Measurements from ENCODE around the gene CREB3L1.
"Not testable (repeated sequence)": the region's sequence is repeated elsewhere in the genome, so short reads cannot be mapped to it uniquely, and the experiment has no call there.

Gene CREB3L1

GRCh38 chr11:46254133-46254491, 23.4 kb upstream of the CREB3L1 start:
- TF ChIP-seq EZH2phosphoT487 (IDR thresholded peaks at IDR 0.05; ENCODE audit: borderline replicate concordance), result no peak
- TF ChIP-seq, protein P1, sequence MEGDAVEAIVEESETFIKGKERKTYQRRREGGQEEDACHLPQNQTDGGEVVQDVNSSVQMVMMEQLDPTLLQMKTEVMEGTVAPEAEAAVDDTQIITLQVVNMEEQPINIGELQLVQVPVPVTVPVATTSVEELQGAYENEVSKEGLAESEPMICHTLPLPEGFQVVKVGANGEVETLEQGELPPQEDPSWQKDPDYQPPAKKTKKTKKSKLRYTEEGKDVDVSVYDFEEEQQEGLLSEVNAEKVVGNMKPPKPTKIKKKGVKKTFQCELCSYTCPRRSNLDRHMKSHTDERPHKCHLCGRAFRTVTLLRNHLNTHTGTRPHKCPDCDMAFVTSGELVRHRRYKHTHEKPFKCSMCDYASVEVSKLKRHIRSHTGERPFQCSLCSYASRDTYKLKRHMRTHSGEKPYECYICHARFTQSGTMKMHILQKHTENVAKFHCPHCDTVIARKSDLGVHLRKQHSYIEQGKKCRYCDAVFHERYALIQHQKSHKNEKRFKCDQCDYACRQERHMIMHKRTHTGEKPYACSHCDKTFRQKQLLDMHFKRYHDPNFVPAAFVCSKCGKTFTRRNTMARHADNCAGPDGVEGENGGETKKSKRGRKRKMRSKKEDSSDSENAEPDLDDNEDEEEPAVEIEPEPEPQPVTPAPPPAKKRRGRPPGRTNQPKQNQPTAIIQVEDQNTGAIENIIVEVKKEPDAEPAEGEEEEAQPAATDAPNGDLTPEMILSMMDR (conservative IDR thresholded peaks at IDR 0.05; ENCODE audit: low read length), result no peak
- no peaks in the 10 kb centered on the region for H3K79me2 ChIP-seq (ENCODE audit: insufficient read depth, low read length)
- no peak overlapping the region for H3K4me3 ChIP-seq (ENCODE audit: low read length, poor library complexity, severe bottlenecking)
- H3K27me3 ChIP-seq (ENCODE audit: insufficient read depth, low read length, poor library complexity, severe bottlenecking), result no peaks in the 10 kb centered on the region
- H3K9me2 ChIP-seq (replicated peaks; ENCODE audit: low read depth, low read length), result no peaks in the 10 kb centered on the region
- no peak overlapping the region for H3K9ac ChIP-seq (ENCODE audit: low read depth, low read length, poor library complexity, severe bottlenecking)
- H3K36me3 ChIP-seq (ENCODE audit: insufficient read depth, low read length), result no peaks in the 10 kb centered on the region
- H3K4me1 ChIP-seq (ENCODE audit: insufficient read depth, low read length, poor library complexity, severe bottlenecking), result no peaks in the 10 kb centered on the region
- no peak overlapping the region for H2AFZ ChIP-seq (ENCODE audit: low read length)
- no peaks in the 10 kb centered on the region for H4K20me1 ChIP-seq (ENCODE audit: insufficient read depth, low read length, poor library complexity, severe bottlenecking)
- no peak overlapping the region for H3K4me2 ChIP-seq (ENCODE audit: low read depth, low read length, poor library complexity, severe bottlenecking)
- no peaks in the 10 kb centered on the region for H3K9me3 ChIP-seq (ENCODE audit: insufficient read depth, low read depth, low read length)
- no peaks in the 10 kb centered on the region for H3F3A ChIP-seq (ENCODE audit: low read depth)

GRCh38 chr11:46256540-46257001, 20.9 kb upstream of the CREB3L1 start:
- no peaks in the 10 kb centered on the region for H3K9me2 ChIP-seq (replicated peaks; ENCODE audit: low read depth, low read length)
- H4K20me1 ChIP-seq (ENCODE audit: insufficient read depth, low read length, poor library complexity, severe bottlenecking), result no peaks in the 10 kb centered on the region
- no peaks in the 10 kb centered on the region for H3K27me3 ChIP-seq (ENCODE audit: insufficient read depth, low read length, poor library complexity, severe bottlenecking)
- no peaks in the 10 kb centered on the region for H3K79me2 ChIP-seq (ENCODE audit: insufficient read depth, low read length)
- H3F3A ChIP-seq (ENCODE audit: low read depth), result no peaks in the 10 kb centered on the region
- no peaks in the 10 kb centered on the region for H3K4me1 ChIP-seq (ENCODE audit: insufficient read depth, low read length, poor library complexity, severe bottlenecking)
- H3K4me2 ChIP-seq (ENCODE audit: low read depth, low read length, poor library complexity, severe bottlenecking), result no peak overlapping the region
- H3K9me3 ChIP-seq (ENCODE audit: insufficient read depth, low read depth, low read length), result no peaks in the 10 kb centered on the region
- TF ChIP-seq, protein P1 (conservative IDR thresholded peaks at IDR 0.05; ENCODE audit: low read length), result no peak
- no peak for TF ChIP-seq EZH2phosphoT487 (IDR thresholded peaks at IDR 0.05; ENCODE audit: borderline replicate concordance)
- no peak overlapping the region for H3K4me3 ChIP-seq (ENCODE audit: low read length, poor library complexity, severe bottlenecking)
- H3K36me3 ChIP-seq (ENCODE audit: insufficient read depth, low read length), result no peaks in the 10 kb centered on the region
- H2AFZ ChIP-seq (ENCODE audit: low read length), result peak overlapping the region; percentile 8; the same call in 1 of the 2 replicates
- no peak overlapping the region for H3K9ac ChIP-seq (ENCODE audit: low read depth, low read length, poor library complexity, severe bottlenecking)

- not testable (repeated sequence) for H3K27me3 ChIP-seq (ENCODE audit: insufficient read depth, low read length, poor library complexity, severe bottlenecking); H2AFZ ChIP-seq (ENCODE audit: low read length); H3K36me3 ChIP-seq (ENCODE audit: insufficient read depth, low read length); H3K4me2 ChIP-seq (ENCODE audit: low read depth, low read length, poor library complexity, severe bottlenecking); H3K4me1 ChIP-seq (ENCODE audit: insufficient read depth, low read length, poor library complexity, severe bottlenecking); H3K79me2 ChIP-seq (ENCODE audit: insufficient read depth, low read length); H4K20me1 ChIP-seq (ENCODE audit: insufficient read depth, low read length, poor library complexity, severe bottlenecking); H3K9me2 ChIP-seq (replicated peaks; ENCODE audit: low read depth, low read length); H3K9me3 ChIP-seq (ENCODE audit: insufficient read depth, low read depth, low read length); H3K4me3 ChIP-seq (ENCODE audit: low read length, poor library complexity, severe bottlenecking); H3F3A ChIP-seq (ENCODE audit: low read depth); H3K9ac ChIP-seq (ENCODE audit: low read depth, low read length, poor library complexity, severe bottlenecking)
Observed at GRCh38 chr11:46259347-46259746, 18.1 kb upstream of the CREB3L1 start.

DNA sequence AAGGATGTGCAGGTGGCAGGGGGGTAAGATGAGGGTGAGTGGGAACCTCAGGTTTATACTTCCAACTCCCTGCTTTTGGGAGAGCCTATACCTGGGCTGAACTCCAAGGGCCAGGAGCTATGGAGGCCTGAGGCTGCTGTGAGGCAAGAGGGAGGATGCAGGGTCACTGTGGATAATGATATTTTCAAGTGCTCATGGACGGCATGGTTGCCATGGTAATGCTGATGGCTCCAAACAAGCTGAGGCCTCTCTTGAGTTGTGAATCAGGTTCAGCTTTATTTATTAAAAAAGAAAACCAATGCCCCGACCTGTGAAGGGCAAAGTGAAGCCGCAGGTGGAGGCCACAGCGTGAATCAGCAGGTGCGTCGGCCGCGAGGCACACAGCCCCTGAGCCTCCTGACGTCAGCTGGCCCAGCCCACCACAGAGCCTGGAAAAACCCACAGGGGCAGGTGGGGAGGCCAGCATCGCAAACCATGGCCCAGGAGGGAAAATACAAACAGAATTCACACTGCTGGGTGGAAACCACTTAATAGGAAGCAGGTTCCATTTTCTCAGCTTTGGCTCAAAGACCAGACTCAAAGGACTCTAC, 17.4 kb upstream of the CREB3L1 start:
- no peak overlapping the region for H3K4me2 ChIP-seq (ENCODE audit: low read depth, low read length, poor library complexity, severe bottlenecking)

More for the DNA sequence above, 17.4 kb upstream of the CREB3L1 start:
- no peaks in the 10 kb centered on the region for H4K20me1 ChIP-seq (ENCODE audit: insufficient read depth, low read length, poor library complexity, severe bottlenecking)
- no peak overlapping the region for H3K9ac ChIP-seq (ENCODE audit: low read depth, low read length, poor library complexity, severe bottlenecking)
- H3K36me3 ChIP-seq (ENCODE audit: insufficient read depth, low read length), result no peaks in the 10 kb centered on the region
- no peaks in the 10 kb centered on the region for H3K4me1 ChIP-seq (ENCODE audit: insufficient read depth, low read length, poor library complexity, severe bottlenecking)
- H3K9me2 ChIP-seq (replicated peaks; ENCODE audit: low read depth, low read length), result no peaks in the 10 kb centered on the region
- no peaks in the 10 kb centered on the region for H3K79me2 ChIP-seq (ENCODE audit: insufficient read depth, low read length)
- TF ChIP-seq, protein P1 (conservative IDR thresholded peaks at IDR 0.05; ENCODE audit: low read length), result no peak
- TF ChIP-seq EZH2phosphoT487 (IDR thresholded peaks at IDR 0.05; ENCODE audit: borderline replicate concordance), result no peak
- H3F3A ChIP-seq (ENCODE audit: low read depth), result no peaks in the 10 kb centered on the region
- no peak overlapping the region for H3K4me3 ChIP-seq (ENCODE audit: low read length, poor library complexity, severe bottlenecking)
- no peaks in the 10 kb centered on the region for H3K9me3 ChIP-seq (ENCODE audit: insufficient read depth, low read depth, low read length)
- H3K27me3 ChIP-seq (ENCODE audit: insufficient read depth, low read length, poor library complexity, severe bottlenecking), result no peaks in the 10 kb centered on the region
- H2AFZ ChIP-seq (ENCODE audit: low read length), result no peak overlapping the region

Measured in Loucy (cell line).